GM10266 (cell line): ENCODE results near the gene STRIP2.
A peak's percentile ranks its signal among the peaks of the same experiment; 100 is the strongest.
"Not testable (repeated sequence)": the region's sequence is repeated elsewhere in the genome, so short reads cannot be mapped to it uniquely, and the experiment has no call there.

ENCODE experiments used
- DNase-seq: peaks from one replicate; pipeline ENCODE4 v3.0.0; 2012; ENCODE audit errors: extremely low spot score
- TF ChIP-seq, protein P1 (sequence below): IDR thresholded peaks from 2 replicates; pipeline ENCODE4 v1.5.1; 2012; ENCODE audit warnings: mild to moderate bottlenecking, low read depth; ENCODE audit not compliant: control insufficient read depth, insufficient read depth; ENCODE audit errors: missing control alignments

Gene STRIP2

DNA sequence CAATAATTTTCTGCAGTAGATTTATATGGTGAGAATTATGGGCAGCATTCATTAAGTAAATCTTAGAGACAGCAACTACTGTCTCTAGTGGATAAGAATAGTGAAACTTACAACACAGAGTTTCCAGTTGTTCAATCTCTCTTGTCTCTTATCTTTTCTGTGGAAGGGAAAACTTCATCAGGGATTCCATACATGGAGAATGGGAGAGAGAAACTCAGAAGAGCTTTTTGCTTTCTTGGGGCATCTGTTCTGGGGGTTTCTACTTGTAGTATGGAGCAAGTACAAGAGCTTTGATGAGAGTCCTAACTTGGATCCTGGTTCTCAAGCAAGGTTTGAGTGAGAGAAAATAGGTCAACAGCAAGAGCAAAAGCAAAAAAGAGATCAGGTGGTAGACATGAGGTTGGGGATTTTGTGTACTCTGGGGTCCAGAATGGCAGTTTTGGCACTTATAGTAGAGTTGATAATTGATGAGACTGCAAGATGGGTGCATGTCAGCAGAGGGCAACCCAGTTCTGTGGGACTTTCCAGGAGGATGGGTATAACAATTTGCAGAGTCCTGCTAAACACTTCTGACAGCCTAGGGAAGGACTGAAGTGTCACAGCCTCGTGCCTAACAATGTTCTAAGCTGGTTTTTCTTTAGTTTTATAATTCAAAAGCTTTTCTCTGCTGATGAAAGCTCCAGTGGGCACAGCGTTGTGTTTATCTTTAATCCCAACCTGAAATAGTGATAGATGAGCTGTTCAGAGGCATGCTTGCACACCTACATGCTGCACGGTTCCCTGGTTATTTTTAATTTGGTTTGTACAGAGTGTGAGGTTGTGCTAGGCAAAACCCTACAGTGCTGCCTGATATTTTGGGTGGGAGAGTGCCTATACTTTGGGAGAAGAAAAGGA, 32.0 kb upstream of the STRIP2 start:
- TF ChIP-seq, protein P1, sequence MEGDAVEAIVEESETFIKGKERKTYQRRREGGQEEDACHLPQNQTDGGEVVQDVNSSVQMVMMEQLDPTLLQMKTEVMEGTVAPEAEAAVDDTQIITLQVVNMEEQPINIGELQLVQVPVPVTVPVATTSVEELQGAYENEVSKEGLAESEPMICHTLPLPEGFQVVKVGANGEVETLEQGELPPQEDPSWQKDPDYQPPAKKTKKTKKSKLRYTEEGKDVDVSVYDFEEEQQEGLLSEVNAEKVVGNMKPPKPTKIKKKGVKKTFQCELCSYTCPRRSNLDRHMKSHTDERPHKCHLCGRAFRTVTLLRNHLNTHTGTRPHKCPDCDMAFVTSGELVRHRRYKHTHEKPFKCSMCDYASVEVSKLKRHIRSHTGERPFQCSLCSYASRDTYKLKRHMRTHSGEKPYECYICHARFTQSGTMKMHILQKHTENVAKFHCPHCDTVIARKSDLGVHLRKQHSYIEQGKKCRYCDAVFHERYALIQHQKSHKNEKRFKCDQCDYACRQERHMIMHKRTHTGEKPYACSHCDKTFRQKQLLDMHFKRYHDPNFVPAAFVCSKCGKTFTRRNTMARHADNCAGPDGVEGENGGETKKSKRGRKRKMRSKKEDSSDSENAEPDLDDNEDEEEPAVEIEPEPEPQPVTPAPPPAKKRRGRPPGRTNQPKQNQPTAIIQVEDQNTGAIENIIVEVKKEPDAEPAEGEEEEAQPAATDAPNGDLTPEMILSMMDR: peak; percentile 41
- peak; percentile 20 for DNase-seq

GRCh38 chr7:129405527-129405926, 28.7 kb upstream of the STRIP2 start:
- TF ChIP-seq, protein P1: no peak
- DNase-seq: no peak

DNA sequence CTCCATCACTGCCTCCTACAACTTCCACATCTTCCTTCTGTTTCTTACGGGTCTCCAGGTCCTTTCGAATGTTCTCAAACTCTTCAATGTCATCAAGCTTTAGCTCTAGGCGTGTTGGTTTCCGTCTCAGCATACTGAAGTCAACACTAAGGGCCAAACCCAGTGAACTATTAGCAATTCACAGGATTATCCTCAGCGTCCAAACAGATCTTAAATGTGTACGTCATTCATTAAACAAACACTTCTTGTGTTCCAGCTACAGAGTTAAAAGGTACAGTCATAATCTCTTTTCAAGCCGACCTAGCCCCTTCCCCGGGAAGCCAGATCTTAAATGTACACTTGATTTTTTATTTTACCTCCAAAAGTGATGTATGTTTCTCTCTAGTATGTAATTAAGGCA, 24.0 kb upstream of the STRIP2 start:
- DNase-seq: not testable (repeated sequence)

- DNase-seq: no peak
- TF ChIP-seq, protein P1: no peak
Measured at GRCh38 chr7:129412501-129412900, 21.7 kb upstream of the STRIP2 start.

DNA sequence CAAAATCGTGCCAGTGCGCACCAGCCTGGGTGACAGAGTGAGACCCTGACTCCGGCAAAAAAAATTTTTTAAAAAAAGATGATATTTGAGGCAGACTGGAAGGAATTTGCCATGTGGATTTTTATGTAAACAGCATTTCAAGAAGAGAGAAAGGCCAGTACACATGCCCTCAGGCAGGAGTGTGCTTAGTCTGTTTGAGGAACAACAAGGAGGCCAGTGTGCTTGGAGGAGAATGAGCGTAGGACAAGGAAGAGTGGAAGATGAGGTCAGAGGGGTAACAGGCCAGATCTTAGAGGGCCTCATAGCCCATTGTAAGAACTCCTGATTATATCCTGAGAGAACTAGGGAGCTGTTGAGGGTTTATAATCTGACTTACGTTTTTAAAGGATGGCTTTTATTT, 17.2 kb upstream of the STRIP2 start:
- TF ChIP-seq, protein P1: no peak
- DNase-seq: no peak

DNA sequence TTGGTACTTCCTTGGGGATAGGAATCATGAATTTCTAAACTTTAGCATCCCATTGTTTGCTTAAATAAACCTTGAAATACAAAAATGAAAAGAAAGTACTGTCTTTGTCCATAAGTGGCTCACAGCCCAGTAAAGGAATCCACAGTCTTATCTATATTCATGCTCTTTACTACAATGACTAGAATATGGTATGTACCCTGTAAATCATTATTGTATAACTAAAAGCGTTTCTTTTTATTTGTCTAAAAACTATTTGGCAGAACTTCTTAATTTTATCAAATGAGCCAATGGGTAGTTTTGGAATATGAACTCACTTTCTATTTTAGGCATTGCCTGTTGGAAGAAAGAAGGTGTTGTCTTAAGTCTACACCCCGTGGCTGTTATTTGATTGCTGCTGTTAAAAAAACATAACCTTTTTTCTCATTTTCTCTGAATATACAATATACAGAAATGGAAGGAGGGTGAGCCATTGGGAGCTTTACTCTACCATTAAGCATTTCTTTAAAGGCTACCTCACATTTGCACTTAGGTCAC, 12.4 kb upstream of the STRIP2 start:
- DNase-seq: no peak
- TF ChIP-seq, protein P1: no peak

- TF ChIP-seq, protein P1: no peak
- no peak for DNase-seq
Measured at GRCh38 chr7:129422727-129423126, 11.5 kb upstream of the STRIP2 start.
